Left lung (tissue), 10 donors: ENCODE data around the gene CYB561. TPM values are rescaled to one million over a fixed set of nuclear protein-coding genes. Genes with fewer than 3 reads are reported as not detected.
"Not testable (repeated sequence)": the region's sequence is repeated elsewhere in the genome, so short reads cannot be mapped to it uniquely, and the experiment has no call there.

ENCODE experiments used
- ATAC-seq: fragments of 200-7000 bp; cut with Tn5 transposase; one replicate; pipeline ENCODE4 v1.9.1; 2020; ENCODE audit warnings: moderate library complexity
- DNase-seq, 4 donors: peaks; one replicate each; pipeline ENCODE4 v3.0.0-alpha.2; 2013 to 2020
- H3K27ac ChIP-seq, 2 donors: fragments of 200-600 bp; sonication (generic) in 1 of 2; one replicate each; pipeline versions ENCODE4 v1.5.0 to v1.8.0; 2020 to 2021
- H3K27me3 ChIP-seq, 2 donors: fragments of 200-600 bp; sonication (generic) in 1 of 2; one replicate each; pipeline versions ENCODE4 v1.5.0 to v1.8.0; 2020 to 2021
- H3K36me3 ChIP-seq, 2 donors: fragments of 200-600 bp; sonication (generic) in 1 of 2; one replicate each; pipeline versions ENCODE4 v1.5.0 to v1.8.0; 2020 to 2021
- H3K4me1 ChIP-seq, 2 donors: fragments of 200-600 bp; one replicate each; pipeline ENCODE4 v1.8.0; 2021
- H3K4me3 ChIP-seq, 2 donors: fragments of 200-600 bp; sonication (generic) in 1 of 2; one replicate each; pipeline versions ENCODE4 v1.5.0 to v1.8.0; 2020 to 2021; ENCODE audit warnings: mild to moderate bottlenecking in 1 of 2
- H3K9me3 ChIP-seq, 2 donors: fragments of 200-600 bp; sonication (generic) in 1 of 2; one replicate each; pipeline versions ENCODE4 v1.5.0 to v1.8.0; 2020 to 2021
- CTCF ChIP-seq, 2 donors: fragments of 200-600 bp; sonication (generic) in 1 of 2; IDR thresholded peaks; one replicate each; pipeline versions ENCODE4 v1.5.0 to v1.8.0; 2021; ENCODE audit warnings: antibody characterized with exemption in 2 of 2
- intact Hi-C, 2 donors: fragments of 100-400 bp; cut with DNase I; formaldehyde crosslinking; loops; one replicate each; pipeline versions ENCODE4 v1.11.2 to v1.14.2; 2022
- polyA plus RNA-seq, 6 donors: library from polyadenylated mRNA; unstranded; fragments of 120-200 nt; gene quantifications; one replicate each; pipeline ENCODE4 v1.2.1, GENCODE V29; 2013; ENCODE audit not compliant: insufficient read length in 6 of 6
- total RNA-seq, 2 donors: library from RNA; stranded (reverse); fragmentation: NEBNext Ultra II Directional; extraction: Animal tissue kit (Norgen Biotek cat#: 25700); gene quantifications; one replicate each; pipeline ENCODE4 v1.2.1, GENCODE V29; 2021
- donor health status: DM: no; HTN: yes; CAD: no.
- donor health status: DM: no; HTN: no; CAD: no.

Gene CYB561
- total and polyA plus RNA-seq, 8 donors: 25.9 to 76.4 (median 33.4) TPM

- Histone ChIP-seq H3K27ac (peak overlapping the region; percentile 7 to 11), H3K4me1 (peaks cover 15 to 59% of the 10 kb centered on the region in 2 donors), H3K36me3 (no peaks in the 10 kb centered on the region), H3K27me3 (peaks cover 5 to 48% of the 10 kb centered on the region in 2 donors), H3K9me3 (no peaks in the 10 kb centered on the region), H3K4me3 (peak overlapping the region; percentile 42 to 52)
- TF ChIP-seq CTCF (IDR thresholded peaks at IDR 0.05): no peak
- ATAC-seq (peak; percentile 12), DNase-seq (no peak)
- intact Hi-C loops: loop anchor here in 1 of 2 donors (5.0 kb wide), 1 partner anchor 44 kb away; no protein-coding TSS in a partner anchor
Observed at GRCh38 chr17:63476459-63476853, 30.4 kb upstream of the CYB561 start.

- peak overlapping the region; percentile 39 for H3K27ac ChIP-seq
- intact Hi-C loops: loop anchor here in 1 of 2 donors (5.0 kb wide), 1 partner anchor 43 kb away; no protein-coding TSS in a partner anchor
- peaks cover 15 to 55% of the 10 kb centered on the region in 2 donors for H3K4me1 ChIP-seq
- H3K27me3 ChIP-seq: peaks cover 5 to 48% of the 10 kb centered on the region in 2 donors
- no peaks in the 10 kb centered on the region for H3K9me3 ChIP-seq
- DNase-seq: peak in 1 of 4 donors; percentile 77
- H3K36me3 ChIP-seq: no peaks in the 10 kb centered on the region
- ATAC-seq: no peak
- H3K4me3 ChIP-seq: peak overlapping the region in 1 of 2 donors; percentile 52
- TF ChIP-seq CTCF (IDR thresholded peaks at IDR 0.05): no peak
Observed at GRCh38 chr17:63475491-63476412, 29.6 kb upstream of the CYB561 start.

- Histone ChIP-seq H3K9me3 (no peaks in the 10 kb centered on the region), H3K27me3 (peaks cover 5 to 48% of the 10 kb centered on the region in 2 donors), H3K4me1 (peaks cover 15 to 52% of the 10 kb centered on the region in 2 donors), H3K27ac (peak overlapping the region; percentile 39), H3K36me3 (no peaks in the 10 kb centered on the region), H3K4me3 (no peak overlapping the region)
- DNase-seq (peak in 1 of 4 donors; percentile 15), ATAC-seq (no peak)
- no peak for TF ChIP-seq CTCF (IDR thresholded peaks at IDR 0.05)
- intact Hi-C loops: loop anchor here in 1 of 2 donors (5.0 kb wide), 1 partner anchor 43 kb away; no protein-coding TSS in a partner anchor
Observed at GRCh38 chr17:63474586-63475460, 28.7 kb upstream of the CYB561 start.

GRCh38 chr17:63474174-63474573 lies 28.1 kb upstream of the CYB561 start:
- H3K27me3 ChIP-seq: peaks cover 5 to 45% of the 10 kb centered on the region in 2 donors
- H3K4me1 ChIP-seq: peaks cover 15 to 46% of the 10 kb centered on the region in 2 donors

GRCh38 chr17:63468099-63468498 lies 22.0 kb upstream of the CYB561 start:
- ATAC-seq, H3K36me3 ChIP-seq, intact Hi-C loops, H3K9me3 ChIP-seq, H3K4me1 ChIP-seq, H3K27me3 ChIP-seq, H3K27ac ChIP-seq, H3K4me3 ChIP-seq: not testable (repeated sequence)
- peak in 1 of 4 donors; percentile 1 for DNase-seq

More at GRCh38 chr17:63474174-63474573, 28.1 kb upstream of the CYB561 start:
- TF ChIP-seq CTCF (IDR thresholded peaks at IDR 0.05): no peak
- DNase-seq: peak in 1 of 4 donors; percentile 6
- intact Hi-C loops: no loop called here
- Histone ChIP-seq H3K27ac (peak overlapping the region in 1 of 2 donors; percentile 39), H3K9me3 (no peaks in the 10 kb centered on the region), H3K4me3 (no peak overlapping the region), H3K36me3 (no peaks in the 10 kb centered on the region)
- ATAC-seq: no peak
